ENCODE measurements around the gene SCAMP5.

- TF ChIP-seq CTCF (conservative IDR thresholded peaks at IDR 0.05) (no peak), EZH2 (IDR thresholded peaks at IDR 0.05; ENCODE audit: low read depth) (no peak)
These were observed 75.3 kb downstream of the SCAMP5 start for GRCh38 chr15:75070674-75071073.
